Progenitor cell of endocrine pancreas (in vitro differentiated cells): ENCODE data around the gene ADAMTSL1. TPM values are rescaled to one million over a fixed set of nuclear protein-coding genes. Genes with fewer than 3 reads are reported as not detected.

Experiments used
- DNase-seq: peaks from one replicate; pipeline ENCODE4 v3.0.0; 2021; ENCODE audit warnings: low spot score; ENCODE audit not compliant: unreplicated experiment
- H3K27ac Mint-ChIP-seq: 2 replicates; pipeline ENCODE4 v1.8.0; 2021; ENCODE audit warnings: mild to moderate bottlenecking, moderate library complexity, mixed read lengths
- H3K27me3 Mint-ChIP-seq: 2 replicates; pipeline ENCODE4 v1.8.0; 2021; ENCODE audit warnings: mixed read lengths
- H3K36me3 Mint-ChIP-seq: 2 replicates; pipeline ENCODE4 v1.8.0; 2022; ENCODE audit warnings: mixed read lengths; ENCODE audit not compliant: insufficient read depth
- H3K4me1 Mint-ChIP-seq: 2 replicates; pipeline ENCODE4 v1.8.0; 2021; ENCODE audit warnings: low read depth, mixed read lengths
- H3K4me3 Mint-ChIP-seq: 2 replicates; pipeline ENCODE4 v1.8.0; 2021; ENCODE audit warnings: low read depth, mild to moderate bottlenecking, moderate library complexity, mixed read lengths
- H3K9me3 Mint-ChIP-seq: 2 replicates; pipeline ENCODE4 v1.8.0; 2021; ENCODE audit warnings: low read depth, mixed read lengths
- CTCF ChIP-seq: fragments of 200-600 bp; sonication (generic); IDR thresholded peaks from one replicate; pipeline ENCODE4 v1.5.0; 2021; ENCODE audit warnings: antibody characterized with exemption, mild to moderate bottlenecking; ENCODE audit not compliant: unreplicated experiment
- total RNA-seq: library from RNA; stranded (reverse); gene quantifications from 2 replicates; pipeline ENCODE4 v1.2.1, GENCODE V29; 2021

ADAMTSL1 gene
- total RNA-seq, 1 donor from 2014 or later: 2.1 TPM

- H3K9me3 Mint-ChIP-seq: no peaks in the 10 kb centered on the region
- no peaks in the 10 kb centered on the region for H3K27me3 Mint-ChIP-seq
- no peak for DNase-seq
- H3K4me1 Mint-ChIP-seq: peaks cover 8% of the 10 kb centered on the region
- H3K36me3 Mint-ChIP-seq: no peaks in the 10 kb centered on the region
- TF ChIP-seq CTCF: no peak
- H3K4me3 Mint-ChIP-seq: no peak overlapping the region
- H3K27ac Mint-ChIP-seq: no peak overlapping the region
These were observed 202.0 kb downstream of the ADAMTSL1 start for GRCh38 chr9:18675973-18676372.

- no peak for DNase-seq
- H3K27ac Mint-ChIP-seq: no peak overlapping the region
- no peak overlapping the region for H3K4me3 Mint-ChIP-seq
- H3K9me3 Mint-ChIP-seq: no peaks in the 10 kb centered on the region
- no peaks in the 10 kb centered on the region for H3K36me3 Mint-ChIP-seq
- H3K4me1 Mint-ChIP-seq: peaks cover 8% of the 10 kb centered on the region
- H3K27me3 Mint-ChIP-seq: no peaks in the 10 kb centered on the region
- no peak for TF ChIP-seq CTCF
These were observed 202.6 kb downstream of the ADAMTSL1 start for GRCh38 chr9:18676525-18676924.

GRCh38 chr9:18678821-18679590, 205.1 kb downstream of the ADAMTSL1 start:
- Mint-ChIP-seq H3K4me1 (no peaks in the 10 kb centered on the region), H3K27me3 (no peaks in the 10 kb centered on the region), H3K36me3 (no peaks in the 10 kb centered on the region), H3K9me3 (no peaks in the 10 kb centered on the region), H3K4me3 (no peak overlapping the region), H3K27ac (no peak overlapping the region)
- no peak for TF ChIP-seq CTCF
- no peak for DNase-seq

GRCh38 chr9:18682907-18683306, 209.0 kb downstream of the ADAMTSL1 start:
- Mint-ChIP-seq H3K4me1 (peaks cover 8% of the 10 kb centered on the region), H3K36me3 (no peaks in the 10 kb centered on the region), H3K9me3 (no peaks in the 10 kb centered on the region), H3K27me3 (no peaks in the 10 kb centered on the region), H3K27ac (no peak overlapping the region), H3K4me3 (no peak overlapping the region)
- no peak for DNase-seq
- no peak for TF ChIP-seq CTCF

- no peak overlapping the region for H3K4me3 Mint-ChIP-seq
- TF ChIP-seq CTCF: no peak
- no peaks in the 10 kb centered on the region for H3K9me3 Mint-ChIP-seq
- no peaks in the 10 kb centered on the region for H3K27me3 Mint-ChIP-seq
- H3K27ac Mint-ChIP-seq: no peak overlapping the region
- no peaks in the 10 kb centered on the region for H3K36me3 Mint-ChIP-seq
- DNase-seq: no peak
- H3K4me1 Mint-ChIP-seq: peaks cover 8% of the 10 kb centered on the region
These were observed 209.4 kb downstream of the ADAMTSL1 start for GRCh38 chr9:18683312-18683711.
